OCI-LY1 (cell line): ENCODE results near the gene CDKAL1.

Experiments
- EZH2 ChIP-seq: fragments of 200-600 bp; sonication (generic), shearing (Covaris generic); IDR thresholded peaks from 2 replicates; pipeline ENCODE4 v1.8.0; 2017; ENCODE audit warnings: borderline replicate concordance, mixed run types, mild to moderate bottlenecking, antibody characterized with exemption, low read length, moderate library complexity, mixed read lengths
- TF ChIP-seq, protein P1 (sequence below): fragments of 200-600 bp; sonication (generic), shearing (Covaris generic); IDR thresholded peaks from 2 replicates; pipeline ENCODE4 v1.5.1; 2017; ENCODE audit warnings: mild to moderate bottlenecking, antibody characterized with exemption, low read length, moderate library complexity, mixed read lengths

DNA sequence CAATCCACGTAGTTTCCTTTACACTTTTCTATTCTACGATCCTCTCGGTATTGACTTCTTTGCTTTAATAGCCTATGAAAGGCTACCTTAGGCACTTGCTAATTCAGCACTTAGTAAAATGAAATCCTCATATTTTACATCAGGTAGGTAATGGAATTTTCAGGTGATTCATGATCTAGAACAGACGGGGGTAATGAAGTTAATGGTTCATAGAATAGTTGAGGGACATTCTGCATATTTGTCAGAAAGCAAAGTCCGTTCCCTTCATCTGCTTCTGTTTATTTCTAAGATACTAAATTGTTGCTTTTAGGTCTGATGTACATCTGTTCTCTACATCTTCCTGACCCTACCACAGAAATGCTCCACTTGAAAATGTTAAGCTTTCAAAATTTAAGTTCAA lies 431.7 kb downstream of the CDKAL1 start:
- TF ChIP-seq, protein P1, sequence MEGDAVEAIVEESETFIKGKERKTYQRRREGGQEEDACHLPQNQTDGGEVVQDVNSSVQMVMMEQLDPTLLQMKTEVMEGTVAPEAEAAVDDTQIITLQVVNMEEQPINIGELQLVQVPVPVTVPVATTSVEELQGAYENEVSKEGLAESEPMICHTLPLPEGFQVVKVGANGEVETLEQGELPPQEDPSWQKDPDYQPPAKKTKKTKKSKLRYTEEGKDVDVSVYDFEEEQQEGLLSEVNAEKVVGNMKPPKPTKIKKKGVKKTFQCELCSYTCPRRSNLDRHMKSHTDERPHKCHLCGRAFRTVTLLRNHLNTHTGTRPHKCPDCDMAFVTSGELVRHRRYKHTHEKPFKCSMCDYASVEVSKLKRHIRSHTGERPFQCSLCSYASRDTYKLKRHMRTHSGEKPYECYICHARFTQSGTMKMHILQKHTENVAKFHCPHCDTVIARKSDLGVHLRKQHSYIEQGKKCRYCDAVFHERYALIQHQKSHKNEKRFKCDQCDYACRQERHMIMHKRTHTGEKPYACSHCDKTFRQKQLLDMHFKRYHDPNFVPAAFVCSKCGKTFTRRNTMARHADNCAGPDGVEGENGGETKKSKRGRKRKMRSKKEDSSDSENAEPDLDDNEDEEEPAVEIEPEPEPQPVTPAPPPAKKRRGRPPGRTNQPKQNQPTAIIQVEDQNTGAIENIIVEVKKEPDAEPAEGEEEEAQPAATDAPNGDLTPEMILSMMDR = no peak
- no peak for TF ChIP-seq EZH2
